H54 (cell line): ENCODE measurements around the gene EGLN2.
"Not testable (repeated sequence)": the region's sequence is repeated elsewhere in the genome, so short reads cannot be mapped to it uniquely, and the experiment has no call there.

Source experiments
- DNase-seq: peaks from one replicate; pipeline ENCODE4 v3.0.0; 2011; ENCODE audit warnings: low spot score, mixed read lengths; ENCODE audit not compliant: insufficient read length
- FAIRE-seq: peaks from 3 replicates; lab custom pipeline; 2011; peaks lifted over from hg19 to GRCh38; lab: Jason Lieb, UNC
- POLR2A ChIP-seq: IDR thresholded peaks from 2 replicates; pipeline ENCODE4 v1.6.1; 2011; ENCODE audit warnings: low read depth, mild to moderate bottlenecking, low read length

Gene EGLN2

DNA sequence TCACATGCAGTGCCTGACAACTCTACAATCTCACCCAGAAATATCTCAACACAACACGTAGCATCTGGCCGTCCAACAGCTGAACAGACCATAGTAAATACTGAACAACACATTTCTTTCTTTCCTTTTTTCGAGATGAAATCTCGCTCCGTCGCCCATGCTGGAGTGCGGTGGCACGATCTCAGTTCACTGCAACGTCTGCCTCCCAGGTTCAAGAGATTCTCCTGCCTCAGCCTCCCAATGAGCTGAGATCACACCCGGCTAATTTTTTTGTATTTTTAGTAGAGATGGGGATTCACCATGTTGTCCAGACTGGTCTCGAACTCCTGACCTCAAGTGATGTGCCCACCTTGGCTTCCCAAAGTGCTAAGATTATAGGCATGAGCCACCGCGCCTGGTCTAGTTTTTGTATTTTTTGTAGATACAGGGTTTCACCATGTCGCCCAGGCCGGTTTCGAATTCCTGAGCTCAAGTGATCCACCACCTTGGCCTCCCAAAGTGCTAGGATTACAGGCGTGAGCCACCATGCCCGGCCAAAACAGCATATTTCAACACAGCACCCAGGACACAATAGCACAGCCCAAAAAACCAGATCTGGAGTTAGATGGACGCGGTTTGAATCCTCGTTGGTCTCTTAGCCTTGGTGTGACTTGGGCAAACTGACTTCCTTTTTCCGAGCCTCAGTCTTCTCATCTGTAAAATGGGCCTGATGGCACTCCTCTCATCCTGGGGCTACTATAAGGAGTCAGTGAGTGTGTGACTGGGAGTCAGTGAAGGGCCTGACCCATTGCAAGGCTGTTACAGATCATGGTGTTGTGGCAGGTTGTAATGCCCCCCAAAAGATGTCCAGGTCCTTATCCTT, 28.6 kb downstream of the EGLN2 start:
- no peak for DNase-seq
- no peak for TF ChIP-seq POLR2A
- no peak for FAIRE-seq

GRCh38 chr19:40829205-40829604, 30.2 kb downstream of the EGLN2 start:
- DNase-seq (no peak), FAIRE-seq (no peak)
- TF ChIP-seq POLR2A, result no peak

DNA sequence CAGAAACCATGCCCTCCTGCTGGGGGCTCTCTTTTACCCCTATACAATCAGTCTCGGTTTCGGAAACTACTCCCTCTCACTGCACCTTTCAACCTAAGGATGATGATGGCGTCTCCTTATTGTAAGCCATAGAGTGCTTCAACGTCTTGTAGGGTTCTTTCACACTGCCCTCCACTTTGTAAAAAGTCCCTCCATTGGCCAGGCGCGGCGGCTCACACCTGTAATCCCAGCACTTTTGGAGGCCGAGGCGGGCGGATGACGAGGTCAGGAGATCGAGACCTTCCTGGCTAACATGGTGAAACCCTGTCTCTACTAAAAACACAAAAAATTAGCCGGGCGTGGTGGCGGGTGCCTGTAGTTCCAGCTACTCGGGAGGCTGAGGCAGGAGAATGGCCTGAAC, 31.8 kb downstream of the EGLN2 start:
- not testable (repeated sequence) for DNase-seq, FAIRE-seq

DNA sequence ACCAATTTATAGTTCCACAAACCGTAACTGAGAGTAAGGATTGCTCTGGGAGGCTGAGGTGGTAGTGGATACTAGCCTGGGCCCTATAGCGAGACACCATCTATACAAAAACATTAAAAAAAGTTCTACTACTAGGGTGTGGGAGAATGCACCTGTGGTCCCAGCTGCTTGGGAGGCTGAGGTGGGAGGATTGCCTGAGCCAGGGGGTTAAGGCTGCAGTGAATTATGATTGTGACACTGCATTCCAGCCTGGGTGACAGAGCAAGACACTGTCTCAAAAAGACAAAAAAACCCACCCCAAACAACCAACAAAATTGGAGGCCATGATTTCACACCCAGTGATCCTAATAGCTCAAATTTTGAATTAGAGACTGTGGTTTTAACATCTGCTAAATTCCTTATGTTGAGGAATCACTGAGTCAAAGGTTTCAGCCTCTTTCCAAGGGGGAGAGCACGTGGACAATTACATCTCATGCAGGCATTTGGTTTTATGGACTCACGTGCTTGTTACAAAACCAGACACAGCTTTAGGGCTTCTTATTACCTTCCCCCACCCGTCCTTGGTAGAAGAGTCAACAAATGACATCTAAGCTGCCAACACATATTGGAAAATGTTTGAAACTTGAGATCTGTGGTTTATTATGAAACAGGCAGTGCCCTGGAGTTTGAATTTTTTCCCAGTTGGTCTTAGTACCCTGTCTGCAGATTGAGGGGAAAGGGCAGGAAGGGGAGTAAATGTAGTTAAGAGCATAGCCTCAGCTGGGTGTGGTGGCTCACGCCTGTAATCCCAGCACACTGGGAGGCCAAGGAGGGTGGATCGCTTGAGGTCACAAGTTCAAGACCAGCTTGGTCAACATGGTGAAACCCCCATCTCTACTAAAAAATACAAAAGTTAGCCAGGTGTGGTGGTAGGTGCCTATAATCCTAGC, 32.8 kb downstream of the EGLN2 start:
- FAIRE-seq, result peak; percentile 53
- no peak for TF ChIP-seq POLR2A
- DNase-seq, result peak; percentile 52

DNA sequence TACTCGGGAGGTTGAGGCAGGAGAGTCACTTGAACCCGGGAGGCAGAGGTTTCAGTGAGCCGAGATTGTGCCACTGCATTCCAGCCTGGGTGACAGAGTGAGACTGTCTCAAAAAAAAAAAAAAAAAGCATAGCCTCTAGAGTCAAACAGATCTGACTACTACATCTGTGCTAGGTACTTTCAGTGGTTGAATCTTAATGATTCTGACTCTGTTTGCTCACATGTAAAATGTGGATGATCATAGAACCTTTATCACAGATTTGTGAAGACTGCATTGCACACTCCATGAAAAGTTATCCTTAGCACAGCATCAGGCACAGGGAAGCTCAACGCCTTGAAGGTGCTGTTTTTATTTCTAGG, 33.4 kb downstream of the EGLN2 start:
- FAIRE-seq, result not testable (repeated sequence)

DNA sequence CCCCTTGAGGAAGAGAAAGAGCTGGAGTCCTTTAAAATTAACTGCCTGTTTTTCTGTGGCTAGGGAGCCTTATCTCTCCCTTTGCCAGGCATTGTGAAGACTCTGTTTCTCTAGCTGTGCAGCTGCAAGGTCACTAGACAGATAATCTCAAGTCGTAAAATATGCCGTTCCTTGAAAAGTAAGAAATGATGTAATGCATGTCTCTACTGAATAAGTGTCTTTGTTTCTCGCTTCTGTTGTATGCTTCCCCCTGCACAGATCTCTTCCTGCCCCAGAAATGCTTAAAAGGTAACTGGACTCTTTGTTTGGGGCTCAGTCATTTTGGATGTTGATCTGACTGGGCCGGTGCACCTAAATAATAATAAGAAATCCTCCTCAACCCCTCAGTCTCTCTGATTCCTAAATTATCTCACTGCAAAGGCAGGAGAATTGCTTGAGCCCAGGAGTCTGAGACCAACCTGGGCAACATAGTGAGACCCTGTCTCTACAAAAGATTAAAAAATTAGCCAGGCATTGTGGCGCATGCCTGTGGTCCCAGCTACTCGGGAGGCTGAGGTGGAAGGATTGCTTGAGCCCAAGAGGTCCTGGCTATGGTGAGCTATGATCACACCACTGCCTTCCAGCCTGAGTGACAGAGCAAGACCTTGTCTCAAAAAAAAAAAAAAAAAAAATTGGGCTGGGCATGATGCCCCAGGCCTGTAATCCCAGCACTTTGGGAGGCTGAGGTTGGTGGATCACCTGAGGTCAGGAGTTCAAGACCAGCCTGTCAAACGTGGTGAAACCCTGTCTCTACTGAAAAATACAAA, 34.9 kb downstream of the EGLN2 start:
- DNase-seq, FAIRE-seq: not testable (repeated sequence)

More for the DNA sequence above, 33.4 kb downstream of the EGLN2 start:
- DNase-seq, result not testable (repeated sequence)

DNA sequence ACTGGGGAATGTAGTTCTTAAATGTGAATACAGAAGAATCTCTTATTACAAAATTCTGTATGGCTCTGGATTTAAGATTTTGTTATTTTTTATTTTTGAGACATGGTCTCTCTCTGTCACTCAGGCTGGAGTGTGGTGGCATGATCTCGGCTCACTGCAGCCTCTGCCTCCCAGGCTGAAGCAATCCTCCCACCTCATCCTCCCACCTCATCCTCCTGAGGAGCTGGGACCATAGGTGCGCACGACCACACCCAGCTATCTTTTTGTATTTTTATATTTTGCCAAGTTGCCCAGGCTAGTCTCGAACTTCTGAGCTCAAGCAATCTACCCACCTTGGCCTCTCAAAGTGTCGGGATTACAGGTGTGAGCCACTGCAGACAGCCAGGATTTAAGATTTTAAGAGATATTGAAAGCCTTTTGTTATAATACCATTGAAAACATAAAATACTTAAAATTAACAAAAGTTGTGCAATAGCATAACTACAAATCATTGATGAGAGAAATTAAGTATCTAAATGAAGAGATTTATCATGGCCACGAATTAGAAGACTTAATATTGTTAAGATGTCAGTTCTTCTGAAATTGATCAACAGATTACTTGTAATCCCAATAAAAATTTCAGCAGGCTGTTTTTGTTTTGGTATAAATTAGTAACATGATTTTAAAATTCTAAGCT, 37.9 kb downstream of the EGLN2 start:
- FAIRE-seq (no peak), DNase-seq (no peak)
- no peak for TF ChIP-seq POLR2A

GRCh38 chr19:40838477-40838876, 39.5 kb downstream of the EGLN2 start:
- DNase-seq, FAIRE-seq: not testable (repeated sequence)

DNA sequence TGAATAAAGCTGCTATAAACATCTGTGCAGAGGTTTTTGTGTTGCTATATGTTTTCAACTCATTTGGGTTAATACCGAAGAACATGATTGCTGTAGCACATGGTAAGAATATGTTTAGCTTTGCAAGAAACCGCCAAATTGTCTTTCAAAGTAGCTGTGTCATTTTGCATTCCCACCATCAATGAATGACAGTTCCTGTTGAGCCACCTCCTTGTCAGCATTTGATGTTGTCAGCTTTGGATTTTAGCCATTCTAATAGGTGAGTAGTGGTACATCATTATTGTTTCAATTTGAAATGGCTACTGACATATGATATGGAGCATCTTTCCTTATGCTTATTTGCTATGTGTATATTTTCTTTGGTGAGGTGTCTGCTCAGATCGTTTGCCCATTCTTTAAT, 43.0 kb downstream of the EGLN2 start:
- not testable (repeated sequence) for DNase-seq, FAIRE-seq

DNA sequence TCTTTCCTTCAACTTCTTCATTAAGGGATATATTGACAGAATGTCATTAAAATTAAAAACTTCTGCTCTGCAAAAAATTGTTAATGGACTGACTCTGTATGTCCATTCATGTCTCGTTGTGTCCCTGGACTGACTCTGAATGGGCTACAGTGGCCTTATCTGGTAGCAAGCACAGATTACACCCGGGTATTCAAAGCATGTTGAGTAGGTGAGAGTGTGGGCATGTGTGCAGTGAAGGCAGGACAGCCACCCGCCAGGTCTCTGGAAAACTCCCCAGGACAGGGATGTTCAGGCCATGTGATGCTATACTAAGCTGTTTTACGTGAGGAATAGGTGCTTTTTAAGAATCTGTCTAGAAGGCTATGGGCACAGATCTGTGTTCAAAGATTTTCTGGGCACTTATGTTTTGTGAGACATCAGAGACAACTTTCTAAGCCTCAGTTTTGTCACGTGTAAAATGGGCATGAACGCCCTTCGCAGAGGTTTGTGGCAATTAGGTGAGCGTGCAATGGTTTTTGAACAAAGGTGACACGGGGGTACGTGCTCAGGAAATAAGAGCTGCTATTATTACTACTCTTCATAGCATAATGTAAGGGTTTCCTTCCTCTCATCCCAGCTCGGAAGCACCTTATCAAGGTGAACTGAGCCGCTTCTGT, 44.1 kb downstream of the EGLN2 start:
- not testable (repeated sequence) for FAIRE-seq, DNase-seq

- FAIRE-seq, DNase-seq: not testable (repeated sequence)
These were observed 44.7 kb downstream of the EGLN2 start for GRCh38 chr19:40843653-40844052.

DNA sequence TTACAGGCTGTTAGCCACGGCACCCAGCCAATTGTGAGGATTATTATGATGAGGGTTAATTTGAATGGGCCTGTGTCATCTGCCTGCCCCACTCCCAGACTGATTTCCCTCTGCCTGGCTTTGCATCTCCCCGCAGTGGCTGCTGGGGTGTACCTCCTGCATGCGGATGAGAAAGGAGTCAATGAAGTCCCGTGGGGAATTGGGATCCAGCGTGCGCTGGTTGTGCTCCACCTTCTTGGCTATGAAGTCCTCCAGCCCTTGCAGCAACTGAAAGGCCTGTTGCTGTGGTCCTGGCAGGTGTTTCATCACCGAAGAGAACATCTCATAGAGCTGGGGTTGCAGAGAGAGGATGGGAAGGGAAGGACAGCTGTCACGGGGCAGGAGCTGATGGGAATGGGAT, 47.7 kb downstream of the EGLN2 start:
- DNase-seq, FAIRE-seq: not testable (repeated sequence)

- FAIRE-seq, DNase-seq: not testable (repeated sequence)
These were observed 51.3 kb downstream of the EGLN2 start, which contains the start of gene CYP2A6 for GRCh38 chr19:40850277-40850676. Gene CYP2A6, minus strand, starts transcription at chr19:40850447. Its CDS starts 21 bp downstream, at chr19:40850426.

GRCh38 chr19:40852467-40853152, 53.6 kb downstream of the EGLN2 start:
- DNase-seq, FAIRE-seq: not testable (repeated sequence)
